Subcutaneous adipose tissue (tissue), 4 donors: ENCODE results near the gene C5orf47. TPM values are rescaled to one million over a fixed set of nuclear protein-coding genes. Genes with fewer than 3 reads are reported as not detected.

Experiments
- CTCF ChIP-seq: fragments of 450-650 bp; IDR thresholded peaks from one replicate; pipeline ENCODE4 v1.5.1; 2016; ENCODE audit warnings: low read depth, mild to moderate bottlenecking, control low read depth, antibody characterized with exemption, moderate library complexity
- total RNA-seq, 4 donors: library from RNA; depleted of rRNA; stranded (reverse); fragments of >200 nt; gene quantifications; one replicate each; pipeline ENCODE4 v1.1.0, GENCODE V29; 2016

The C5orf47 gene
- total RNA-seq, 4 donors from 2014 or later, result not detected

GRCh38 chr5:173950829-173951228 is 38.1 kb upstream of the C5orf47 start:
- no peak for TF ChIP-seq CTCF

GRCh38 chr5:173953528-173954090 is 35.4 kb upstream of the C5orf47 start:
- TF ChIP-seq CTCF, result no peak

GRCh38 chr5:173954671-173955521 is 34.1 kb upstream of the C5orf47 start:
- no peak for TF ChIP-seq CTCF

GRCh38 chr5:173960986-173961385 is 28.0 kb upstream of the C5orf47 start:
- TF ChIP-seq CTCF, result no peak

- no peak for TF ChIP-seq CTCF
Measured at GRCh38 chr5:173961418-173961817, 27.6 kb upstream of the C5orf47 start.

GRCh38 chr5:173962436-173962972 is 26.5 kb upstream of the C5orf47 start:
- no peak for TF ChIP-seq CTCF

GRCh38 chr5:173963182-173963838 is 25.7 kb upstream of the C5orf47 start:
- no peak for TF ChIP-seq CTCF
